HepG2 (cell line): ENCODE data around the gene ZMYND19. TPM values are rescaled to one million over a fixed set of nuclear protein-coding genes. Genes with fewer than 3 reads are reported as not detected.

Experiments used
- BRD4 ChIP-seq: sonication (generic); formaldehyde crosslinking; IDR thresholded peaks from 2 replicates; pipeline ENCODE4 v1.4.0; 2020; ENCODE audit warnings: missing genetic modification reagents
- CCAR2 ChIP-seq: fragments of 200-400 bp; formaldehyde crosslinking; optimal IDR thresholded peaks from 2 replicates; pipeline ENCODE3; 2018; ENCODE audit warnings: low read depth, mild to moderate bottlenecking, low read length, moderate library complexity
- GABPA ChIP-seq, 2 experiments: IDR thresholded peaks; 2 replicates each; pipeline ENCODE4 v1.6.1; 2011 to 2016; ENCODE audit warnings: low read depth in 2 of 2, low read length in 1 of 2, missing biosample characterization in 1 of 2, missing genetic modification characterization in 1 of 2
- GATAD1 ChIP-seq: IDR thresholded peaks from 2 replicates; pipeline ENCODE4 v1.6.1; 2016; ENCODE audit warnings: missing genetic modification reagents, missing compliant biosample characterization
- IKZF4 ChIP-seq: sonication (generic); formaldehyde crosslinking; IDR thresholded peaks from 2 replicates; pipeline ENCODE4 v1.5.1; 2020; ENCODE audit warnings: borderline replicate concordance, mild to moderate bottlenecking, low read depth, missing genetic modification reagents; ENCODE audit errors: not compliant biosample characterization
- KLF12 ChIP-seq: sonication (generic); formaldehyde crosslinking; IDR thresholded peaks from 2 replicates; pipeline ENCODE4 v1.4.0; 2020; ENCODE audit warnings: missing genetic modification reagents, borderline replicate concordance
- NCOA2 ChIP-seq: sonication (generic); formaldehyde crosslinking; IDR thresholded peaks from 2 replicates; pipeline ENCODE4 v1.8.0; 2022; ENCODE audit warnings: inconsistent platforms
- NFE2 ChIP-seq: sonication (generic); formaldehyde crosslinking; IDR thresholded peaks from 2 replicates; pipeline ENCODE4 v1.4.0; 2020; ENCODE audit warnings: missing genetic modification reagents
- PPARG ChIP-seq: conservative IDR thresholded peaks from 2 replicates; pipeline ENCODE4 v1.6.1; 2016; ENCODE audit warnings: missing biosample characterization, missing genetic modification reagents
- RBM22 ChIP-seq: fragments of 200-400 bp; formaldehyde crosslinking; optimal IDR thresholded peaks from 2 replicates; pipeline ENCODE3; 2017; ENCODE audit warnings: mild to moderate bottlenecking, low read length, moderate library complexity
- SMAD3 ChIP-seq: sonication (generic); formaldehyde crosslinking; IDR thresholded peaks from 2 replicates; pipeline ENCODE4 v1.4.0; 2020; ENCODE audit warnings: missing genetic modification reagents
- SMAD9 ChIP-seq: sonication (generic); formaldehyde crosslinking; IDR thresholded peaks from 2 replicates; pipeline ENCODE4 v1.5.1; 2020; ENCODE audit warnings: mild to moderate bottlenecking, missing genetic modification reagents
- TBX3 ChIP-seq: fragments of 450-650 bp; IDR thresholded peaks from 2 replicates; pipeline ENCODE4 v1.6.1; 2017; ENCODE audit warnings: antibody characterized with exemption, mild to moderate bottlenecking, inconsistent platforms, borderline replicate concordance
- TCF7 ChIP-seq: sonication (generic); IDR thresholded peaks from 2 replicates; pipeline ENCODE4 v1.6.1; 2016; ENCODE audit warnings: antibody characterized with exemption, low read depth
- ZBTB42 ChIP-seq: sonication (generic); formaldehyde crosslinking; IDR thresholded peaks from 2 replicates; pipeline ENCODE4 v1.5.0; 2020; ENCODE audit warnings: mild to moderate bottlenecking, missing genetic modification reagents
- ZC3H4 ChIP-seq: sonication (generic); formaldehyde crosslinking; IDR thresholded peaks from 2 replicates; pipeline ENCODE4 v1.4.0; 2020; ENCODE audit warnings: missing genetic modification reagents, borderline replicate concordance
- ZNF274 ChIP-seq: sonication (generic); formaldehyde crosslinking; IDR thresholded peaks from 2 replicates; pipeline ENCODE4 v1.5.1; 2020; ENCODE audit warnings: mild to moderate bottlenecking, missing genetic modification reagents
- ZNF350 ChIP-seq: sonication (generic); formaldehyde crosslinking; IDR thresholded peaks from 2 replicates; pipeline ENCODE4 v1.4.0; 2020; ENCODE audit warnings: mild to moderate bottlenecking, low read depth, missing genetic modification reagents, borderline replicate concordance
- ZNF460 ChIP-seq: sonication (generic); formaldehyde crosslinking; IDR thresholded peaks from 2 replicates; pipeline ENCODE4 v1.5.1; 2020; ENCODE audit warnings: missing genetic modification reagents, mild to moderate bottlenecking, borderline replicate concordance
- ZNF83 ChIP-seq: sonication (generic); formaldehyde crosslinking; IDR thresholded peaks from 2 replicates; pipeline ENCODE4 v1.4.0; 2020; ENCODE audit warnings: missing genetic modification reagents, mild to moderate bottlenecking, borderline replicate concordance
- ZNF879 ChIP-seq: sonication (generic); formaldehyde crosslinking; IDR thresholded peaks from 2 replicates; pipeline ENCODE4 v1.8.1; 2023; ENCODE audit warnings: missing genetic modification reagents
- polyA plus RNA-seq, 8 experiments: library from polyadenylated mRNA; depleted of rRNA in 3 of 8; stranded (reverse) in 7 of 8; unstranded in 1 of 8; fragments of >200 nt; fragmentation: Illumina TruSeq in 4 of 8; extraction: Trizol in 4 of 8; gene quantifications; 2 replicates each; pipeline versions ENCODE4 v1.2.1 to v1.2.3, GENCODE V29; 2011 to 2016; ENCODE audit warnings: low read depth in 4 of 8, missing spikeins in 1 of 8, mixed read lengths in 1 of 8; ENCODE audit not compliant: insufficient read depth in 1 of 8
- total RNA-seq, 5 experiments: library from RNA; depleted of rRNA; stranded (reverse); fragments of >200 nt; fragmentation: Illumina TruSeq; extraction: Trizol; gene quantifications; 2 replicates each; pipeline ENCODE4 v1.2.3, GENCODE V29; 2016; ENCODE audit warnings: low read depth in 1 of 5
- TF ChIP-seq, protein P1 (sequence below): sonication (generic); formaldehyde crosslinking; IDR thresholded peaks from 2 replicates; pipeline ENCODE4 v1.5.0; 2020; ENCODE audit warnings: missing genetic modification reagents
- TF ChIP-seq, protein P2 (sequence below): sonication (generic); formaldehyde crosslinking; IDR thresholded peaks from 2 replicates; pipeline ENCODE4 v1.4.0; 2020; ENCODE audit warnings: missing genetic modification reagents; ENCODE audit errors: not compliant biosample characterization
- TF ChIP-seq, protein P3 (sequence below): sonication (generic); formaldehyde crosslinking; IDR thresholded peaks from 2 replicates; pipeline ENCODE4 v1.8.1; 2023; ENCODE audit warnings: mild to moderate bottlenecking, missing genetic modification reagents
- TF ChIP-seq, protein P4 (sequence below): sonication (generic); formaldehyde crosslinking; IDR thresholded peaks from 2 replicates; pipeline ENCODE4 v1.4.0; 2020; ENCODE audit warnings: missing genetic modification reagents, low read depth, mild to moderate bottlenecking, borderline replicate concordance

Gene ZMYND19
- total and polyA plus RNA-seq, 2 of the 13 experiments (the other 11 are each of a cell fraction or from before 2014, with no cell fraction given): 21.3 to 38.7 TPM

DNA sequence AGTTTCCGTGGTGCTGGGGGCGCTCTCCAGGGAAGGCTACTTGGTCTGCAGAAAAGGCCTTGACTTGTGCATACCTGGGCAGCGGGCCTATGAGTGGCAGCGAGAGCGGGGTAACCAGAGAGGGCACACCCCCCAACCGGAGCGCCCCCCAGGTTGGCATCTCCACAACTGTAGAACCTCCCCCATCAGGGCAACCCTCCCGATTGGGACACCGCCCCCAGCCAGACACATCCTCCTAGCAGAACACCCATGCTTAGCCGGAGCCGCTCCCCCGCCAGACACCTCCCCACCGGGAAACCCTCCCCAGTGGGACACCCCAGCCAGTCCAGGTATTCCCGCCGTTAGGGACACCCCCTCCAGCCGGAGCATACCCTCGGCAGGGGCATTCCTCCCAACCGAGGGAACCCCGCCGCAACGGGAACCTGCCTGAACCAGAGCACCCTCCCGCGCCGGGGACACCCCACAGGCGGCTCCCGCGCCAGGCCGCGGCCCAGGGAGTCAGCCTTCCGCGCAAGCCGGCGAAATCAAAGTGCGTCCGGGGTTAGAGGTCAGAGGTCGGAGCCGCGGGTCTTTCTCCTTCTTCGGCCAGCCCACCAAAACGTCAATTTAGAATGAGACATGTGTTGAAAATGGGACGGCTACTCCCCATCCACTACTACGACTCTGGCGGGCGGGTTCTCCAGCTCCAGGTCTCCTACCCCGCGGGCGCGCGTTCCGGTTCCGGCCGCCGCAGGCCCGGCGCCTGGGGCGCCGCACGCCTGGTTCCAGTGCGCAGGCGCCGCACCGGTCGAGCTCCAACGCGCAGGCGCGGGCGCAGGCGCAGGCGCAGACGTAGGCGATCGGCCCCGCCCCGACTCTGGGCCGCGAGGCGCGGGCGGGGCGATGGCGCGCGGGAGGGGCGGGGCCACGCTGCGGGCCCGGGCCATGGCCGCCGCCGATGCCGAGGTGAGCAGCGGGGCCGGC, 28.1 kb upstream of the ZMYND19 start, which contains the start of gene EHMT1 (continued):
- TF ChIP-seq PPARG: peak; percentile 32; the same call in 1 of the 2 replicates
- no peak for TF ChIP-seq TBX3
- peak; percentile 89 for TF ChIP-seq RBM22
- TF ChIP-seq, protein P1, sequence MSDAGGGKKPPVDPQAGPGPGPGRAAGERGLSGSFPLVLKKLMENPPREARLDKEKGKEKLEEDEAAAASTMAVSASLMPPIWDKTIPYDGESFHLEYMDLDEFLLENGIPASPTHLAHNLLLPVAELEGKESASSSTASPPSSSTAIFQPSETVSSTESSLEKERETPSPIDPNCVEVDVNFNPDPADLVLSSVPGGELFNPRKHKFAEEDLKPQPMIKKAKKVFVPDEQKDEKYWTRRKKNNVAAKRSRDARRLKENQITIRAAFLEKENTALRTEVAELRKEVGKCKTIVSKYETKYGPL (CRISPR knock-in tag): peak; percentile 68; the same call in 1 of the 2 replicates
- TF ChIP-seq ZNF460 (CRISPR knock-in tag): no peak
- TF ChIP-seq ZBTB42 (CRISPR knock-in tag): no peak
- TF ChIP-seq ZC3H4 (CRISPR knock-in tag): no peak
- TF ChIP-seq ZNF879: no peak
- peak; percentile 29; the same call in 1 of the 2 replicates for TF ChIP-seq TCF7
- TF ChIP-seq ZNF350 (CRISPR knock-in tag): peak; percentile 77
- TF ChIP-seq, protein P2, sequence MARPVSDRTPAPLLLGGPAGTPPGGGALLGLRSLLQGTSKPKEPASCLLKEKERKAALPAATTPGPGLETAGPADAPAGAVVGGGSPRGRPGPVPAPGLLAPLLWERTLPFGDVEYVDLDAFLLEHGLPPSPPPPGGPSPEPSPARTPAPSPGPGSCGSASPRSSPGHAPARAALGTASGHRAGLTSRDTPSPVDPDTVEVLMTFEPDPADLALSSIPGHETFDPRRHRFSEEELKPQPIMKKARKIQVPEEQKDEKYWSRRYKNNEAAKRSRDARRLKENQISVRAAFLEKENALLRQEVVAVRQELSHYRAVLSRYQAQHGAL (CRISPR knock-in tag): peak; percentile 77
- no peak for TF ChIP-seq SMAD3 (CRISPR knock-in tag)
- TF ChIP-seq NFE2 (CRISPR knock-in tag): no peak
- 0 out of 2 replicates have a peak, but pooled peaks have one; percentile 27 for TF ChIP-seq ZNF274 (CRISPR knock-in tag)
- TF ChIP-seq IKZF4 (CRISPR knock-in tag): no peak
- no peak for TF ChIP-seq SMAD9 (CRISPR knock-in tag)
- TF ChIP-seq ZNF83 (CRISPR knock-in tag): 0 out of 2 replicates have a peak, but pooled peaks have one; percentile 55
- TF ChIP-seq KLF12: peak; percentile 70; the same call in 1 of the 2 replicates
- peak; percentile 87 for TF ChIP-seq GATAD1 (CRISPR knock-in tag)
- no peak for TF ChIP-seq NCOA2 (CRISPR knock-in tag)
- TF ChIP-seq, protein P3, sequence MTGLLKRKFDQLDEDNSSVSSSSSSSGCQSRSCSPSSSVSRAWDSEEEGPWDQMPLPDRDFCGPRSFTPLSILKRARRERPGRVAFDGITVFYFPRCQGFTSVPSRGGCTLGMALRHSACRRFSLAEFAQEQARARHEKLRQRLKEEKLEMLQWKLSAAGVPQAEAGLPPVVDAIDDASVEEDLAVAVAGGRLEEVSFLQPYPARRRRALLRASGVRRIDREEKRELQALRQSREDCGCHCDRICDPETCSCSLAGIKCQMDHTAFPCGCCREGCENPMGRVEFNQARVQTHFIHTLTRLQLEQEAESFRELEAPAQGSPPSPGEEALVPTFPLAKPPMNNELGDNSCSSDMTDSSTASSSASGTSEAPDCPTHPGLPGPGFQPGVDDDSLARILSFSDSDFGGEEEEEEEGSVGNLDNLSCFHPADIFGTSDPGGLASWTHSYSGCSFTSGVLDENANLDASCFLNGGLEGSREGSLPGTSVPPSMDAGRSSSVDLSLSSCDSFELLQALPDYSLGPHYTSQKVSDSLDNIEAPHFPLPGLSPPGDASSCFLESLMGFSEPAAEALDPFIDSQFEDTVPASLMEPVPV (CRISPR knock-in tag): peak; percentile 75; the same call in 1 of the 2 replicates
- no peak for TF ChIP-seq CCAR2
- no peak for TF ChIP-seq GABPA (IDR thresholded peaks at IDR 0.05; ENCODE audit: low read depth, low read length)
- peak; percentile 88 for TF ChIP-seq GABPA (CRISPR knock-in tag; IDR thresholded peaks at IDR 0.05; ENCODE audit: low read depth)
- TF ChIP-seq, protein P4, sequence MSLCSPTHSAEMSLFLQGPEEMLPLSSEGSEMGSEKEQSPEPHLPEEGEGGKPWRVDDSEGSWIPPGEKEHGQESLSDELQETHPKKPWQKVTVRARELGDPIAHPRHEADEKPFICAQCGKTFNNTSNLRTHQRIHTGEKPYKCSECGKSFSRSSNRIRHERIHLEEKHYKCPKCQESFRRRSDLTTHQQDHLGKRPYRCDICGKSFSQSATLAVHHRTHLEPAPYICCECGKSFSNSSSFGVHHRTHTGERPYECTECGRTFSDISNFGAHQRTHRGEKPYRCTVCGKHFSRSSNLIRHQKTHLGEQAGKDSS (CRISPR knock-in tag): peak; percentile 24; the same call in 1 of the 2 replicates
- no peak for TF ChIP-seq BRD4
